WTC11 (cell line): ENCODE measurements around the gene ZSCAN18.

Source experiments
- CTCF ChIP-seq: fragments of 200-600 bp; IDR thresholded peaks from 2 replicates; pipeline ENCODE4 v1.8.0; 2022; ENCODE audit warnings: antibody characterized with exemption
- E2F1 ChIP-seq: sonication (generic); formaldehyde crosslinking; IDR thresholded peaks from 2 replicates; pipeline ENCODE4 v1.8.0; 2022; ENCODE audit warnings: mild to moderate bottlenecking, missing genetic modification reagents
- NFYB ChIP-seq: sonication (generic); formaldehyde crosslinking; conservative IDR thresholded peaks from 2 replicates; pipeline ENCODE4 v1.8.0; 2022; ENCODE audit warnings: low read depth, missing genetic modification reagents
- SMAD4 ChIP-seq: sonication (generic); formaldehyde crosslinking; IDR thresholded peaks from 2 replicates; pipeline ENCODE4 v1.8.0; 2022; ENCODE audit warnings: mild to moderate bottlenecking, missing genetic modification reagents
- STAT6 ChIP-seq: sonication (generic); formaldehyde crosslinking; conservative IDR thresholded peaks from 2 replicates; pipeline ENCODE4 v1.8.1; 2023; ENCODE audit warnings: mild to moderate bottlenecking, low read depth, missing genetic modification reagents, moderate library complexity
- ZNF263 ChIP-seq: sonication (generic); formaldehyde crosslinking; IDR thresholded peaks from 2 replicates; pipeline ENCODE4 v1.8.1; 2022; ENCODE audit warnings: low read depth, mild to moderate bottlenecking, moderate library complexity, missing genetic modification reagents
- ZNF317 ChIP-seq: sonication (generic); formaldehyde crosslinking; IDR thresholded peaks from 2 replicates; pipeline ENCODE4 v1.8.1; 2023; ENCODE audit warnings: low read depth, mild to moderate bottlenecking, moderate library complexity, missing genetic modification reagents, borderline replicate concordance
- TF ChIP-seq, protein P1 (sequence below): sonication (generic); formaldehyde crosslinking; conservative IDR thresholded peaks from 2 replicates; pipeline ENCODE4 v1.8.1; 2022; ENCODE audit warnings: mild to moderate bottlenecking, missing genetic modification reagents
- TF ChIP-seq, protein P2 (sequence below): fragments of 250-450 bp; sonication (Bioruptor Pico); IDR thresholded peaks from 2 replicates; pipeline ENCODE4 v2.1.2; 2022; ENCODE audit warnings: mild to moderate bottlenecking, moderate library complexity
- TF ChIP-seq, protein P3 (sequence below): sonication (generic); formaldehyde crosslinking; IDR thresholded peaks from 2 replicates; pipeline ENCODE4 v1.8.1; 2023; ENCODE audit warnings: mild to moderate bottlenecking, moderate library complexity, missing genetic modification reagents
- TF ChIP-seq, protein P4 (sequence below): sonication (generic); formaldehyde crosslinking; IDR thresholded peaks from 2 replicates; pipeline ENCODE4 v1.8.1; 2022; ENCODE audit warnings: low read depth, missing genetic modification reagents, borderline replicate concordance
- TF ChIP-seq, protein P5 (sequence below): fragments of 250-450 bp; sonication (Bioruptor Pico); IDR thresholded peaks from 2 replicates; pipeline ENCODE4 v1.9.0; 2021; ENCODE audit warnings: mild to moderate bottlenecking

GRCh38 chr19:58053480-58054156 is 44.4 kb downstream of the ZSCAN18 start:
- TF ChIP-seq NFYB (CRISPR knock-in tag), result no peak
- no peak for TF ChIP-seq CTCF
- no peak for TF ChIP-seq ZNF317
- TF ChIP-seq STAT6, result no peak
- TF ChIP-seq, protein P1, sequence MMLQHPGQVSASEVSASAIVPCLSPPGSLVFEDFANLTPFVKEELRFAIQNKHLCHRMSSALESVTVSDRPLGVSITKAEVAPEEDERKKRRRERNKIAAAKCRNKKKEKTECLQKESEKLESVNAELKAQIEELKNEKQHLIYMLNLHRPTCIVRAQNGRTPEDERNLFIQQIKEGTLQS (CRISPR knock-in tag), result no peak
- TF ChIP-seq, protein P2, sequence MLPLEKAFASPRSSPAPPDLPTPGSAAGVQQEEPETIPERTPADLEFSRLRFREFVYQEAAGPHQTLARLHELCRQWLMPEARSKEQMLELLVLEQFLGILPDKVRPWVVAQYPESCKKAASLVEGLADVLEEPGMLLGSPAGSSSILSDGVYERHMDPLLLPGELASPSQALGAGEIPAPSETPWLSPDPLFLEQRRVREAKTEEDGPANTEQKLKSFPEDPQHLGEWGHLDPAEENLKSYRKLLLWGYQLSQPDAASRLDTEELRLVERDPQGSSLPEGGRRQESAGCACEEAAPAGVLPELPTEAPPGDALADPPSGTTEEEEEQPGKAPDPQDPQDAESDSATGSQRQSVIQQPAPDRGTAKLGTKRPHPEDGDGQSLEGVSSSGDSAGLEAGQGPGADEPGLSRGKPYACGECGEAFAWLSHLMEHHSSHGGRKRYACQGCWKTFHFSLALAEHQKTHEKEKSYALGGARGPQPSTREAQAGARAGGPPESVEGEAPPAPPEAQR (CRISPR knock-in tag), result no peak
- TF ChIP-seq SMAD4 (CRISPR knock-in tag), result no peak
- TF ChIP-seq, protein P3, sequence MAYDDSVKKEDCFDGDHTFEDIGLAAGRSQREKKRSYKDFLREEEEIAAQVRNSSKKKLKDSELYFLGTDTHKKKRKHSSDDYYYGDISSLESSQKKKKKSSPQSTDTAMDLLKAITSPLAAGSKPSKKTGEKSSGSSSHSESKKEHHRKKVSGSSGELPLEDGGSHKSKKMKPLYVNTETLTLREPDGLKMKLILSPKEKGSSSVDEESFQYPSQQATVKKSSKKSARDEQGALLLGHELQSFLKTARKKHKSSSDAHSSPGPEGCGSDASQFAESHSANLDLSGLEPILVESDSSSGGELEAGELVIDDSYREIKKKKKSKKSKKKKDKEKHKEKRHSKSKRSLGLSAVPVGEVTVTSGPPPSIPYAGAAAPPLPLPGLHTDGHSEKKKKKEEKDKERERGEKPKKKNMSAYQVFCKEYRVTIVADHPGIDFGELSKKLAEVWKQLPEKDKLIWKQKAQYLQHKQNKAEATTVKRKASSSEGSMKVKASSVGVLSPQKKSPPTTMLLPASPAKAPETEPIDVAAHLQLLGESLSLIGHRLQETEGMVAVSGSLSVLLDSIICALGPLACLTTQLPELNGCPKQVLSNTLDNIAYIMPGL (CRISPR knock-in tag), result no peak
- no peak for TF ChIP-seq E2F1 (CRISPR knock-in tag)
- TF ChIP-seq, protein P4, sequence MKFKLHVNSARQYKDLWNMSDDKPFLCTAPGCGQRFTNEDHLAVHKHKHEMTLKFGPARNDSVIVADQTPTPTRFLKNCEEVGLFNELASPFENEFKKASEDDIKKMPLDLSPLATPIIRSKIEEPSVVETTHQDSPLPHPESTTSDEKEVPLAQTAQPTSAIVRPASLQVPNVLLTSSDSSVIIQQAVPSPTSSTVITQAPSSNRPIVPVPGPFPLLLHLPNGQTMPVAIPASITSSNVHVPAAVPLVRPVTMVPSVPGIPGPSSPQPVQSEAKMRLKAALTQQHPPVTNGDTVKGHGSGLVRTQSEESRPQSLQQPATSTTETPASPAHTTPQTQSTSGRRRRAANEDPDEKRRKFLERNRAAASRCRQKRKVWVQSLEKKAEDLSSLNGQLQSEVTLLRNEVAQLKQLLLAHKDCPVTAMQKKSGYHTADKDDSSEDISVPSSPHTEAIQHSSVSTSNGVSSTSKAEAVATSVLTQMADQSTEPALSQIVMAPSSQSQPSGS (CRISPR knock-in tag), result no peak
- no peak for TF ChIP-seq ZNF263 (CRISPR knock-in tag)
- TF ChIP-seq, protein P5, sequence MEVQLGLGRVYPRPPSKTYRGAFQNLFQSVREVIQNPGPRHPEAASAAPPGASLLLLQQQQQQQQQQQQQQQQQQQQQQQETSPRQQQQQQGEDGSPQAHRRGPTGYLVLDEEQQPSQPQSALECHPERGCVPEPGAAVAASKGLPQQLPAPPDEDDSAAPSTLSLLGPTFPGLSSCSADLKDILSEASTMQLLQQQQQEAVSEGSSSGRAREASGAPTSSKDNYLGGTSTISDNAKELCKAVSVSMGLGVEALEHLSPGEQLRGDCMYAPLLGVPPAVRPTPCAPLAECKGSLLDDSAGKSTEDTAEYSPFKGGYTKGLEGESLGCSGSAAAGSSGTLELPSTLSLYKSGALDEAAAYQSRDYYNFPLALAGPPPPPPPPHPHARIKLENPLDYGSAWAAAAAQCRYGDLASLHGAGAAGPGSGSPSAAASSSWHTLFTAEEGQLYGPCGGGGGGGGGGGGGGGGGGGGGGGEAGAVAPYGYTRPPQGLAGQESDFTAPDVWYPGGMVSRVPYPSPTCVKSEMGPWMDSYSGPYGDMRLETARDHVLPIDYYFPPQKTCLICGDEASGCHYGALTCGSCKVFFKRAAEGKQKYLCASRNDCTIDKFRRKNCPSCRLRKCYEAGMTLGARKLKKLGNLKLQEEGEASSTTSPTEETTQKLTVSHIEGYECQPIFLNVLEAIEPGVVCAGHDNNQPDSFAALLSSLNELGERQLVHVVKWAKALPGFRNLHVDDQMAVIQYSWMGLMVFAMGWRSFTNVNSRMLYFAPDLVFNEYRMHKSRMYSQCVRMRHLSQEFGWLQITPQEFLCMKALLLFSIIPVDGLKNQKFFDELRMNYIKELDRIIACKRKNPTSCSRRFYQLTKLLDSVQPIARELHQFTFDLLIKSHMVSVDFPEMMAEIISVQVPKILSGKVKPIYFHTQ, result no peak
